Measurements from ENCODE around the gene DLEC1.
"Not testable (repeated sequence)": the region's sequence is repeated elsewhere in the genome, so short reads cannot be mapped to it uniquely, and the experiment has no call there.

Gene DLEC1

GRCh38 chr3:38077073-38077472 is 38.1 kb downstream of the DLEC1 start:
- not testable (repeated sequence) for H3K27me3 ChIP-seq (ENCODE audit: low read depth, low read length); H3K4me3 ChIP-seq (ENCODE audit: low read depth in 1 of 2, low read length in 2 of 2); H3K36me3 ChIP-seq (ENCODE audit: control insufficient read depth in 1 of 2, insufficient read depth in 2 of 2, low read length in 2 of 2); H3K9me3 ChIP-seq (ENCODE audit: control insufficient read depth in 1 of 2, low read length in 2 of 2); H3K4me1 ChIP-seq (ENCODE audit: control insufficient read depth in 1 of 2, insufficient read depth in 2 of 2, low read length in 2 of 2); H3K27ac ChIP-seq (ENCODE audit: low read length)

- not testable (repeated sequence) for H3K36me3 ChIP-seq (ENCODE audit: control insufficient read depth in 1 of 2, insufficient read depth in 2 of 2, low read length in 2 of 2); H3K4me3 ChIP-seq (ENCODE audit: low read depth in 1 of 2, low read length in 2 of 2); H3K27ac ChIP-seq (ENCODE audit: low read length); H3K27me3 ChIP-seq (ENCODE audit: low read depth, low read length); H3K9me3 ChIP-seq (ENCODE audit: control insufficient read depth in 1 of 2, low read length in 2 of 2); H3K4me1 ChIP-seq (ENCODE audit: control insufficient read depth in 1 of 2, insufficient read depth in 2 of 2, low read length in 2 of 2)
These were observed 43.3 kb downstream of the DLEC1 start for GRCh38 chr3:38082296-38082695.

DNA sequence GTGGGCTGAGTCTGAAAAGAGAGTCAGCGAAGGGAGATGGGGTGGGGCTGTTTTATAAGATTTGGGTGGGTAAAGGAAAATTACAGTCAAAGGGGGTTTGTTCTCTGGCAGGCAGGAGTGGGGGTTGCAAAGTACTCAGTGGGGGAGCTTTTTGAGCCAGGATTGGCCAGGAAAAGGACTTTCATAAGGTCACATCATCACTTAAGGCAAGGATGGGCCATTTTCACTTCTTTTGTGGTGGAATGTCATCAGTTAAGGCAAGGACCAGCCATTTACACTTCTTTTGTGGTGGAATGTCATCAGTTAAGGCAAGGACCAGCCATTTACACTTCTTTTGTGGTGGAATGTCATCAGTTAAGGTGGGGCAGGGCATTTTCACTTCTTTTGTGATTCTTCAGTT is 44.2 kb downstream of the DLEC1 start:
- H3K27me3 ChIP-seq (ENCODE audit: low read depth, low read length); H3K27ac ChIP-seq (ENCODE audit: low read length); H3K36me3 ChIP-seq (ENCODE audit: control insufficient read depth in 1 of 2, insufficient read depth in 2 of 2, low read length in 2 of 2); H3K4me1 ChIP-seq (ENCODE audit: control insufficient read depth in 1 of 2, insufficient read depth in 2 of 2, low read length in 2 of 2); H3K4me3 ChIP-seq (ENCODE audit: low read depth in 1 of 2, low read length in 2 of 2); H3K9me3 ChIP-seq (ENCODE audit: control insufficient read depth in 1 of 2, low read length in 2 of 2): not testable (repeated sequence)

DNA sequence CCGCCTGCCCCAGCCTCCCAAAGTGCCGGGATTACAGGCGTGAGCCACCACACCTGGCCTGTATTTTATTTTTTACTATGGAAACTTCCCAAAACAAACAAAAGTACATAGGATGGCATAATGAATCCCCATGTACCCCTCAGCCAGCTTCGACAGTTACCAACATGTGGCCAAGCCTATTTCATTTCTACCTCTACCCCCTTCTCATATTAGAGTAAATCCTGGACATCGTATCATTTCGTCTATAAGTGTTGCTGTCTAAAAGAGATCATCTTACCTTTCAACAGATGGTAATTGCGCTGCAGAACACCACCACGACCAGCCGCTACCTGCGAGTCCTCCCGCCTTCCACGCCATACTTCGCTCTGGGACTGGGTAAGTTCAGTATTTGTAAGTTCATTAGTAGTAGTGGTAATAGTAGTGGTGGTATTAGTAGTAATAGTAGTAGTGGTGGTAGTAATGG is 44.9 kb downstream of the DLEC1 start:
- no peaks in the 10 kb centered on the region for H3K36me3 ChIP-seq (ENCODE audit: control insufficient read depth in 1 of 2, insufficient read depth in 2 of 2, low read length in 2 of 2)
- H3K4me3 ChIP-seq (ENCODE audit: low read depth in 1 of 2, low read length in 2 of 2): no peak overlapping the region
- H3K27me3 ChIP-seq (ENCODE audit: low read depth, low read length): no peaks in the 10 kb centered on the region
- peaks cover 5% of the 10 kb centered on the region in 2 donors for H3K9me3 ChIP-seq (ENCODE audit: control insufficient read depth in 1 of 2, low read length in 2 of 2)
- H3K27ac ChIP-seq (ENCODE audit: low read length): no peak overlapping the region
- H3K4me1 ChIP-seq (ENCODE audit: control insufficient read depth in 1 of 2, insufficient read depth in 2 of 2, low read length in 2 of 2): no peaks in the 10 kb centered on the region

- Histone ChIP-seq H3K27ac (ENCODE audit: low read length) (no peak overlapping the region), H3K9me3 (ENCODE audit: control insufficient read depth in 1 of 2, low read length in 2 of 2) (peaks cover 5% of the 10 kb centered on the region in 2 donors), H3K36me3 (ENCODE audit: control insufficient read depth in 1 of 2, insufficient read depth in 2 of 2, low read length in 2 of 2) (no peaks in the 10 kb centered on the region), H3K27me3 (ENCODE audit: low read depth, low read length) (no peaks in the 10 kb centered on the region), H3K4me1 (ENCODE audit: control insufficient read depth in 1 of 2, insufficient read depth in 2 of 2, low read length in 2 of 2) (no peaks in the 10 kb centered on the region), H3K4me3 (ENCODE audit: low read depth in 1 of 2, low read length in 2 of 2) (no peak overlapping the region)
These were observed 45.6 kb downstream of the DLEC1 start for GRCh38 chr3:38084334-38085310.

DNA sequence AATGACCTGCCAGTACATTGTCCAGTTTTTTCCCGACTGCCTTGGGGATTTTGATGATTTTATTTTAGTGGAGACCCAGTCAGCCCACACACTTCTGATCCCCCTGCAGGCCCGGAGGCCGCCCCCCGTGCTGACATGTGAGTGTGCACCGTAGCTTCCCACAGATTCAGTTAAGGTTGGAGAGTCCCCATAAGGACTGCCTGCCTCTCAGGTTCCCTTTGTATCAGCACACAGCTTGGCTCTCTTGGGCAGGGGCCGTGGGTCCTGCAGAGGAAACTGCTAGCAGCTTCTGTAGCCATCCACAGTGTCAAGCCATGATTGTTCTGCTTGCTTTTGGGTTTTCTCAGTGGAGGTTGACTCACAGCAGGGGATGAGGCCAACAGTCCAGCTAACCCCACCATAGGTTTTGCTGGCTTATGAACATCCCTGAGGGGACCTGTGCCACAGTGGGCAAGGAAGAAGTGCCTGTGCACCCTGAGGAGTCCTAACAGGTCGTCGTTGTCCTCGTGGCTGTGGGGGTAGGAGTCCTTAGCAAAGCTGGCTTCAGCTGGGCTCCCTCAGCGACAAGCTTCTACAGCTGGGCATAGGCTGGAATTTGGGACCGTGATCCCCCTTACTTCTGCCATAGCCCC is 46.4 kb downstream of the DLEC1 start:
- H3K27ac ChIP-seq (ENCODE audit: low read length): no peak overlapping the region
- H3K4me3 ChIP-seq (ENCODE audit: low read depth in 1 of 2, low read length in 2 of 2): no peak overlapping the region
- no peaks in the 10 kb centered on the region for H3K27me3 ChIP-seq (ENCODE audit: low read depth, low read length)
- no peaks in the 10 kb centered on the region for H3K36me3 ChIP-seq (ENCODE audit: control insufficient read depth in 1 of 2, insufficient read depth in 2 of 2, low read length in 2 of 2)
- H3K4me1 ChIP-seq (ENCODE audit: control insufficient read depth in 1 of 2, insufficient read depth in 2 of 2, low read length in 2 of 2): no peaks in the 10 kb centered on the region
- H3K9me3 ChIP-seq (ENCODE audit: control insufficient read depth in 1 of 2, low read length in 2 of 2): peaks cover 5% of the 10 kb centered on the region in 2 donors

- Histone ChIP-seq H3K4me1 (ENCODE audit: control insufficient read depth in 1 of 2, insufficient read depth in 2 of 2, low read length in 2 of 2) (no peaks in the 10 kb centered on the region), H3K36me3 (ENCODE audit: control insufficient read depth in 1 of 2, insufficient read depth in 2 of 2, low read length in 2 of 2) (no peaks in the 10 kb centered on the region), H3K4me3 (ENCODE audit: low read depth in 1 of 2, low read length in 2 of 2) (no peak overlapping the region), H3K27ac (ENCODE audit: low read length) (no peak overlapping the region), H3K9me3 (ENCODE audit: control insufficient read depth in 1 of 2, low read length in 2 of 2) (peaks cover 5% of the 10 kb centered on the region in 2 donors), H3K27me3 (ENCODE audit: low read depth, low read length) (no peaks in the 10 kb centered on the region)
These were observed 46.9 kb downstream of the DLEC1 start for GRCh38 chr3:38085943-38086324.

DNA sequence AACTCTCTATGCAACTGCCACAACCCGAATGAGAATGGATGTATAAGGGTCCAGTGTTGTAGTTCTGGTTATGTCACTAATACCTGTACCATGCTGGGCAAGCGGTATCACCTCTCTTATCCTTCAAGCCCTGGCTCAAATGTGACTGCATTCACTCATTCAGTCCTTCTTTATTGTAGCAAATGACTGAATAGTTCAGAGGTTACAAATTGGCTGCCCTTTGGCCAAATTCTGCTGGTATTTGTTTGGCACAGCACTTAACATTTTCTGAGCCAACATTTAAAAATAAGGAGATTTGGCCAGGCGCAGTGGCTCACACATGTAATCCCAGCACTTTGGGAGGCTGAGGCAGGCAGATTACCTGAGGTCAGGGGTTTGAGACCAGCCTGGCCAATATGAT is 47.5 kb downstream of the DLEC1 start:
- Histone ChIP-seq H3K27ac (ENCODE audit: low read length) (no peak overlapping the region), H3K27me3 (ENCODE audit: low read depth, low read length) (no peaks in the 10 kb centered on the region), H3K4me1 (ENCODE audit: control insufficient read depth in 1 of 2, insufficient read depth in 2 of 2, low read length in 2 of 2) (no peaks in the 10 kb centered on the region), H3K9me3 (ENCODE audit: control insufficient read depth in 1 of 2, low read length in 2 of 2) (peaks cover 5% of the 10 kb centered on the region in 2 donors), H3K4me3 (ENCODE audit: low read depth in 1 of 2, low read length in 2 of 2) (no peak overlapping the region), H3K36me3 (ENCODE audit: control insufficient read depth in 1 of 2, insufficient read depth in 2 of 2, low read length in 2 of 2) (no peaks in the 10 kb centered on the region)

GRCh38 chr3:38087278-38087677 is 48.3 kb downstream of the DLEC1 start:
- H3K4me3 ChIP-seq (ENCODE audit: low read depth in 1 of 2, low read length in 2 of 2); H3K27me3 ChIP-seq (ENCODE audit: low read depth, low read length); H3K36me3 ChIP-seq (ENCODE audit: control insufficient read depth in 1 of 2, insufficient read depth in 2 of 2, low read length in 2 of 2); H3K4me1 ChIP-seq (ENCODE audit: control insufficient read depth in 1 of 2, insufficient read depth in 2 of 2, low read length in 2 of 2); H3K9me3 ChIP-seq (ENCODE audit: control insufficient read depth in 1 of 2, low read length in 2 of 2); H3K27ac ChIP-seq (ENCODE audit: low read length): not testable (repeated sequence)

- Histone ChIP-seq H3K27ac (ENCODE audit: low read length) (no peak overlapping the region), H3K9me3 (ENCODE audit: control insufficient read depth in 1 of 2, low read length in 2 of 2) (peaks cover 5% of the 10 kb centered on the region in 2 donors), H3K27me3 (ENCODE audit: low read depth, low read length) (no peaks in the 10 kb centered on the region), H3K4me1 (ENCODE audit: control insufficient read depth in 1 of 2, insufficient read depth in 2 of 2, low read length in 2 of 2) (no peaks in the 10 kb centered on the region), H3K4me3 (ENCODE audit: low read depth in 1 of 2, low read length in 2 of 2) (no peak overlapping the region), H3K36me3 (ENCODE audit: control insufficient read depth in 1 of 2, insufficient read depth in 2 of 2, low read length in 2 of 2) (no peaks in the 10 kb centered on the region)
These were observed 49.4 kb downstream of the DLEC1 start for GRCh38 chr3:38088126-38089078.

DNA sequence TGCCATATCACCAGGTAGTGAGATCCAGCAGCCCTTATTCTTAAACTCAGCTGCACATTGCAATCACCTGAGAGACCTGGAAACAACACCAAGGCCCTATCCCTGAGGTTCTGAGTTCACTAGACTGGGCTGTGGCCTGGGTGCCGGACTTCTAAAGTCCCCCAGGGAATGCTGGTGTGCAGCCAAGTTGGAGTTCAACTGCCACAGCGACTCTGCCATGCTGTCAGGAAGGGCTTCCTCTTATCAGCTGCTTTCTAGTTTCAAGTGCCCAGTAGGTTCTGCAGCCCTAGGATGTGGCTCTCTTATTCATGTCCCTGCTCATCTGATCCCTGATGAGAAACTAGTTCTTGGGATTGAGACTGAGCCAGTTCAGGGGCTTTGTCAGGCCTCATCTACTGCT is 50.2 kb downstream of the DLEC1 start:
- H3K36me3 ChIP-seq (ENCODE audit: control insufficient read depth in 1 of 2, insufficient read depth in 2 of 2, low read length in 2 of 2): no peaks in the 10 kb centered on the region
- H3K4me1 ChIP-seq (ENCODE audit: control insufficient read depth in 1 of 2, insufficient read depth in 2 of 2, low read length in 2 of 2): no peaks in the 10 kb centered on the region
- H3K9me3 ChIP-seq (ENCODE audit: control insufficient read depth in 1 of 2, low read length in 2 of 2): peaks cover 2 to 4% of the 10 kb centered on the region in 2 donors
- no peak overlapping the region for H3K4me3 ChIP-seq (ENCODE audit: low read depth in 1 of 2, low read length in 2 of 2)
- H3K27ac ChIP-seq (ENCODE audit: low read length): no peak overlapping the region
- H3K27me3 ChIP-seq (ENCODE audit: low read depth, low read length): no peaks in the 10 kb centered on the region

All from muscle layer of duodenum (tissue), 2 donors.